GM13977 (cell line): ENCODE data around the gene GABBR2.
A peak's percentile ranks its signal among the peaks of the same experiment; 100 is the strongest.

Experiments used
- DNase-seq: peaks from one replicate; pipeline ENCODE4 v3.0.0; 2012; ENCODE audit warnings: low spot score
- CTCF ChIP-seq: IDR thresholded peaks from 2 replicates; pipeline ENCODE4 v1.5.1; 2012; ENCODE audit warnings: mild to moderate bottlenecking, control low read depth; ENCODE audit not compliant: insufficient read depth; ENCODE audit errors: extremely low read depth, missing control alignments
- in situ Hi-C: fragments of 300-500 bp; cut with MboI; formaldehyde crosslinking; loops from one replicate; pipeline ENCODE4 v1.12.0; 2022; ENCODE audit warnings: low sequenced_read_pairs, low pct_unique_long_range_greater_than_20kb, mixed read lengths, inconsistent platforms; ENCODE audit not compliant: unreplicated experiment

Gene GABBR2

GRCh38 chr9:98263080-98263479, 445.7 kb downstream of the GABBR2 start:
- in situ Hi-C loops = loop anchor here (10.0 to 25.0 kb wide), 2 partner anchors 188 to 326 kb away; partner anchors contain the start of gene HEMGN
- DNase-seq = no peak
- no peak for TF ChIP-seq CTCF

- TF ChIP-seq CTCF = no peak
- DNase-seq = no peak
- in situ Hi-C loops = loop anchor here (10.0 to 25.0 kb wide), 2 partner anchors 187 to 325 kb away; partner anchors contain the start of gene HEMGN
Observed at GRCh38 chr9:98262056-98262455, 446.7 kb downstream of the GABBR2 start.

GRCh38 chr9:98260635-98261034, 448.1 kb downstream of the GABBR2 start:
- in situ Hi-C loops = loop anchor here (10.0 to 25.0 kb wide), 2 partner anchors 186 to 323 kb away; partner anchors contain the start of gene HEMGN
- TF ChIP-seq CTCF = no peak
- DNase-seq = no peak

GRCh38 chr9:98259791-98260190, 448.9 kb downstream of the GABBR2 start:
- TF ChIP-seq CTCF = no peak
- in situ Hi-C loops = loop anchor here (10.0 to 25.0 kb wide), 2 partner anchors 185 to 322 kb away; partner anchors contain the start of gene HEMGN
- DNase-seq = no peak

GRCh38 chr9:98256756-98257155, 452.0 kb downstream of the GABBR2 start:
- no peak for TF ChIP-seq CTCF
- in situ Hi-C loops = loop anchor here (25.0 kb wide), 1 partner anchor 319 kb away; the partner anchor contains the start of gene HEMGN
- DNase-seq = peak; percentile 28

GRCh38 chr9:98255578-98256296, 453.0 kb downstream of the GABBR2 start, which contains the start of gene TBC1D2:
TBC1D2 (minus strand) TSS chr9:98255649; CDS start chr9:98255541, 108 bp downstream.
- in situ Hi-C loops = loop anchor here (25.0 kb wide), 1 partner anchor 318 kb away; the partner anchor contains the start of gene HEMGN
- peak; percentile 9 for TF ChIP-seq CTCF
- DNase-seq = peak; percentile 96
